GOT3 (cell line): ENCODE measurements around the gene CMTM2.
"Not testable (repeated sequence)": the region's sequence is repeated elsewhere in the genome, so short reads cannot be mapped to it uniquely, and the experiment has no call there.

Experiments
- DNase-seq: peaks from one replicate; lab custom pipeline; 2025; ENCODE audit warnings: mixed read lengths; lab: John Stamatoyannopoulos, UW

CMTM2 gene

DNA sequence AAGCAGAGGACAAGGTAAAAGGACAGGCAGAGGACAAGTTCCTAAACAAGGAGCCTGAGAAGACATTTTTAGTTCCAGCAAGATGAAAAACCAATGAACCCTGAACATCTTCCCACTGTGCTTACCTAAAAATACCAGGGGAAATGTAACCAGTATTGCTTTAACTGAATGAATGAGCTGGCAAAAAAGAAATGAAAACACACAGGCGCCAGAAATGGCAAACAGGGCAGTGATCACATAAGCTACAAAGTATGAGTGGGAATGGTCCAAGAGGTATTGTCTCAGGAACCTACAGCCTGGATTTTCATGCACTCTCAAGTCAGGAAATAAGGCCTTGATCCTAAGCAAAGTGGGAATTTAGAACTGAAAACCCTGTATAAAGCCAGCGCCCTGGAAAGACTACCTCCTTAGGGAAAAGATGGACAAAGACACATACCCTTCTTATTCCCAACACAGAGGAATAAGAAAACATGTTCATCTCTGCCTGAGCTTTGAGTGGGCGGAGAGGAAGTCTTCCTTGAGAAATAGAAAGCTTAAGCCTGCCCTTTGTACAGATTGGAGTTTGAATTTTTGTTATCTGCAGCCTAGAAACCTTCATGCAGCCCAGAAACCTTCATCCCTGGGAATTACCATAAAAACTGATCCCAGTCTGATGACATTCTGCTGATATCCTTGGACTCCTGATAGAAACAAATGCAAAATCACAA, 2.1 kb downstream of the CMTM2 start:
- no peak for DNase-seq

DNA sequence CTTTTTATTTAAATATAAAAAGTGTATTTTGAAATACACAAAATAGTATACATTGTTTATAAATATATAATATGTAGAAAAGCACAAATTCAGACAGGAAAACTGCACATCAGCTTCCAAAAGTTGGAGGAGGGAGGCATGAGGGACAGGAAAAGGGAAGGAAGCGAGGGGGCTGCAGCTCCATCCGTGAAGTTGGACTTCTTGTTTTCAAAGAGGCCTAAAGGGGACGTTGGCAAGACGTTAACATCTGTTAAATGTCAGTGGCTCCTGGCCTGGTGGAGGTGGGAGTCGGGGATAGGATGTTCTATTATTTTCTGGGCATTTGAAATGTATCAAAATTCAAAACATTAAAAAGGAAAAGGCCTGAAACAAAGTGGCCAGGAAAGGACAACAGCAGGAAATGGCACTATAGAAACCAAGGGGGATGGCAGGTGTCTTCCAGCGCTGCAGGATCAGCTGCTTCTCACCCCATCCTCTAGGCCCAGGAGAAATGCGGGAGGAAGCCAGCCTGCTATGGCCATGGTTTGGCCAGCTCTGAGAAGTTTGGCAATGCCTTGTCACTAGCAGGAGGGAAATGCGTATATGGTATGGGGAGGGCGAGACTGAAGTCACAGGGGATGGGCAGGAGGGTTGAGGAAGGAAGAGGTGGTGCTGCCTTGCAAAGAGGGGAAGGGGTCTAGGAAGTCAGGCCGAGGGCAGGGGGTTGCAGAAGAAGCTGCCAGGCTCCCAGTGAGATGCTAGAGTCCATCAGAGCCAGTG, 6.4 kb downstream of the CMTM2 start:
- DNase-seq: no peak

DNA sequence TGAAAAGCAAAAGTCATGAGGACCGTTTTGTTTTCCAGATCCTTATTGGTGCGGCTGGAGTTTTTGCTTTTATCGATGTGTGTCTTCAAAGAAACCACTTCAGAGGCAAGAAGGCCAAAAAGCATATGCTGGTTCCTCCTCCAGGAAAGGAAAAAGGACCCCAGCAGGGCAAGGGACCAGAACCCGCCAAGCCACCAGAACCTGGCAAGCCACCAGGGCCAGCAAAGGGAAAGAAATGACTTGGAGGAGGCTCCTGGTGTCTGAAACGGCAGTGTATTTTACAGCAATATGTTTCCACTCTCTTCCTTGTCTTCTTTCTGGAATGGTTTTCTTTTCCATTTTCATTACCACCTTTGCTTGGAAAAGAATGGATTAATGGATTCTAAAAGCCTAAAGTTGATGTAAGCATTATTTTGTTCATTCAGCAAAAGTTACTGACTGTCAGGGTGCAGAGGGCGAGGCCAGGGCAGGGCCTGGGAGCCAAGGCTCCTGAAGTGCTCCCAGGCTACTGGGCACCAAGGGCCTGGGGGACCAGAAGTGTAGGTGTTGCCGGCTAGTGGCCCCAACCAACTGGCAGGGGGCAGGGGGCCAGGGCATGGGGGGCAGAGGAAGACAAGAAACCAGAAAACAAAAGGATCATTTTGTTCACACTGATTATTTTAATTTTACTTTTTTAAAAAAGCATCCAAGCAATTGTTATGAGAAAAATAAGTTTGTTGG, 8.8 kb downstream of the CMTM2 start:
- DNase-seq: no peak

DNA sequence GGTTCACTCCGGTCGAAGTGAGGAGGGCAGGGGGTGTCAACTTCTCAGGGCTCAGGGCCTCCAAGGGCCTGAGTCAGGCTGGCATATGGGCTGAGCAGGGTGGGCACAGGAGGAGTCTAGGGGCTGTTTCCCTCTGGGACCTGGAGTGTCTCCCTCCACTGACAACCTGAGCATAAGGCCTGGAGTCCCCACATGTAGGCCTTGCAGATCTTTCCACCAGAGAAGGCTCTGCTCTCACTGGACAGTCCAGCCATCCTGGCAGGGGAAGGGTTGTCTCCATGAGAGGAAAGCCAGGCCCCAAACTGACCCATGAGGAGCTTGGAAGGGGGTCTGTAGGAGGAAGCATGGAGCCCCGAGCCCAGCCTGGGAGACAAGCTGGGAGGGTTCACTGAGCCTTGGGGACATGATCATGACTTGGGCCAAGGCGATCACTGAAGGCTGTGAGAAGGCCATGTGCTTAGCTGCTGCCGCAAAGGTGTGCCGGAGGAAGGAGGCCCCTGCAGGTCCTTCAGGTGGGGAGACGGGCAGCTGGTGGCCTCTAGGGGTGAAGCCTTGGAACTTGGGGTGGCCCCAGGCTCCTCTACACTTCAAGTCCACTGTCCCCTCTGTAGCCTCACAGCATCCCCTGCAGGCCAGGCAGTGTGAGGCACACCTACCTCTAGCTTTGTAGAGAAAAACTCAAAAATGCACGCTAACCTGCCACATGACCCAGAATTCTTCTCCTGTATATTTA, 9.9 kb downstream of the CMTM2 start:
- DNase-seq: no peak

DNA sequence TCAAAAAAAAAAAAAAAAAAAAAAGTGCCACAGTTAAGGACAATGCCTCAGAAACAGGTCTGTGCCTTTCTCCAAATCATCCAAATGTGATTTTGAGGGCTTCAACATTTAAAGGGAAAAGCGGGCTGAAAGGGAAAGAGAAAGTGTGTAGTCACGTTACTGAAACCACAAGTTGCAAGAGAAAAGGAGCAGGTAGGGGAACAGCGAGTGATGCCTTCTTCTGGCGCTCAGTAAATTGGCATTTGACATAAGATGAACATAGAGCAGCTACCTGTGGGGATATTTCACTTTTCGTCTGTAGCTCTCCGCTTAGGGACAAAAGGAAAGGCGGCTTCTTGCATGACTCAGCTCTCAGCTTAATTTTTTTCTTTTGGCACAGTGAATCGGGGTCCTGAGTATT, 11.1 kb downstream of the CMTM2 start:
- DNase-seq: no peak

DNA sequence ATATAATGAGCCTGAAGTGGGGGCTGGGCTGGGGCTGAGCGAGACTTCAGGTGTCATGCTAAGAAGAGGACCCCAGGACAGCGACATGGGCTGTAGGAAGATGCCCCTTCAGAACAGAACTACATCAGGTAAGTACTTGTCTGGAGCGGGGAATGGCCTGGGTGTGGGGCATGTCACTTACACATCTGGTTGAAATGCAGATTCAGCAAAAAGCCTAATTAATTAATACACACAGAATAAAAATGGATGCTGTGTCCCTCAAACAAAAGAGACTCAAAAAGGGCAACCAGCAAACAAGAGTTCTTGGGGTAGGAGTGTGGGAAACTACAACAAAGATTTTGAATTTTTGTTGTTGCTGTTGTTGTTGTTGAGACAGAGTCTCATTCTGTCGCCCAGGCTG, 11.8 kb downstream of the CMTM2 start:
- no peak for DNase-seq

DNA sequence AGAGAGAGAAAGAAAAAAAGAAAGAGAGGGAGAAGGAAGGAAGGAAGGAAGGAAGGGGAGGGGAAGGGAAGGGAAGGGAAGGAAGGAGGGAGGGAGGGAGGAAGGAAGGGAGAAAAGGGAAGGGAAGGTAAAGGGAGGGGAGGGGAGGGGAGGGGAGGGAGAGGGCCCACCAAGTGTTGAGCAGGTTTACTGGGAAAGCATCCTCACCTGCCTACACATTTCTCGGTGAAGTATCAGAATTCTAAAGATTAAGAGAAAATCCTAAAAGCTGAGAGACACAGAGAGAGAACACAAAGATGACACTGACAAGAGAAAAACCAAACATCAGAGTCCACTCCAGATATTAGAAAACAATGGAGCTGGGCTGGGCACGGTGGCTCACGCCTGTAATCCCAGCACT, 13.0 kb downstream of the CMTM2 start:
- no peak for DNase-seq

DNA sequence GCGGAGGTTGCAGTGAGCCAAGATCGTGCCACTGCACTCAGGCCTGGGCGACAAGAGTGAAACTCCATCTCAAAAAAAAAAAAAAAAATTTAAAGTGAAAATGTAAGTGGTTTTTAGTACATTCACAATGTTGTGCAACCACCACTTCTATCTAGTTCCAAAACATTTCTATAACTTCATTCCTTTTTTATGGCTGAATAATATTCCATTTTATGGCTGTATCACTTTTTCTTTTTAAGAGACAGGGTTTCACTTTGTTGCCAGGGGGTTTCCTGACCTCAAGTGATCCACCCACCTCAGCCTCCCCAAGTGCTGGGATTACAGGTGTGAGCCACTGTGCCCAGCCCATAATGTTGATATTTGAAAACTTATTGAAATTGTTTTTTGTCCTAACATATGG, 13.6 kb downstream of the CMTM2 start:
- no peak for DNase-seq

DNA sequence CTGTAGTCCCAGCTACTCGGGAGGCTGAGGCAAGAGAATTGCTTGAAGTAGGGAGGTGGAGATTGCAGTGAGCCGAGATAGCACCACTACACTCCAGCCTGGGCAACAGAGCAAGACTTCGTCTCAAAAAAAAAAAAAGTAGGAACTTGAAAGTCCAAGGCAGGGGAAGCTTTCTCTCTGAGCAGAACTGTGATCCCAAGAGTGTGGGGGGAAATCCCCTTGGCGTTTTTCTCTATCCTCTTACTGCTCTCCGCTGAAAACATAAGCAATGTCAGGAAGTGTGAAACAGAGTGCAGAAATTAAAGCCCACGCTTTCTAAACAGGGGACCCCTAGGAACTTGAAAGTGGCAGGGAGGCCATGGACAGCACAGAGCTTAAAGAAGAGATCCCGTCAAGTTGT, 15.5 kb downstream of the CMTM2 start:
- no peak for DNase-seq

DNA sequence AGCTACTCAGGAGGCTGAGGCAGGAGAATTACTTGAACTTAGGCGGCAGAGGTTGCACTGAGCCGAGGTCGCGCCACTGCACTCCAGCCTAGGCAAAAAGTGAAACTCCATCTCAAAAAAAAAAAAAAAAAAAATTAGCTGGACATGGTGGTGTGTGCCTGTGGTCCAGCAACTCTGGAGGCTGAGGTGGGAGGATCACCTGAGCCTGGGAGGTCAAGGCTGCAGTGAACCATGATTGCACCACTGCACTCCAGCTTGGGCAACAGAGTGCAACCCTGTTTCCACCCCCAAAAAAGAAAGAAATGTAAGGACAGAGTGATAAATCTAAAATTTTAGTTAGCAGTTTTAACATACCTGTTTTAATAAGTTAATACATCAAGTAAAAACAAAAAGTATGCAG, 17.3 kb downstream of the CMTM2 start:
- not testable (repeated sequence) for DNase-seq

DNA sequence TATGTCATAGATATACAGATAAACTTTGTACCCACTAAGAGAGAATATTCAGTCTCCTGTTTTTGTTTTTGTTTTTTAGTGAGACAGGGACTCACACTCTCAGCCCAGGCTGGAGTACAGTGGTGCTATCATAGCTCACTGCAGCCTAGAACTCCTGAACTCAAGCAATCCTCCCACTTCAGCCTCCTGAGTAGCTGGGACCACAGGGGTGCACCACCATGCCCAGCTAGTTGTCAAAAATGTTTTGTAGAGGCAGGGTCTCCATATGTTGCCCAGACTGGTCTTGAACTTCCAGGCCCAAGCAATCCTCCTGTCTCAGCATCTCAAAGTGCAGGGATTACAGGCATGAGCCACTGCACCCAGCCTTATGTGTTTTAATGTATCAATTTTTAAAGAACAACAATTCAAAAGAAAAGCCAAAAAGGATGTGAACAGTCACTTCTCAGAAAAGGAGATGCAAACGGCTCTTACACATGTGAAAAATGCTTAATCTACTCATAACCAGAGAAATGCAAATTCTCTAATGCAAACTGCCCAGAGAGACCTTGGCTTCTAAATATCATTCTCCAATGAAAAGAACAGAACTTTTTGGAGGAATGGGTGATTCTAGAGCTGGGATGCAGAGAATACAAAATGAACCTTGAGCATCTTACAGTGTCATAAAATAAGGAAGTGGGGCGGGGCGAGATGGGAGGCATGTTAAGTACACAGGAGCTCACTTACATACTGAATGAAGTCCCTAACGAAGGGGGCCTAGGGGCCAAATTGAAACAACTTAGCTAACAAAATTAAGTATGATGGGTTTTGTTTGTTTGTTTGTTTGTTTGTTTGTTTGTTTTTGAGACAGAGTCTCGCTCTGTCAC, 18.0 kb downstream of the CMTM2 start:
- DNase-seq: no peak

DNA sequence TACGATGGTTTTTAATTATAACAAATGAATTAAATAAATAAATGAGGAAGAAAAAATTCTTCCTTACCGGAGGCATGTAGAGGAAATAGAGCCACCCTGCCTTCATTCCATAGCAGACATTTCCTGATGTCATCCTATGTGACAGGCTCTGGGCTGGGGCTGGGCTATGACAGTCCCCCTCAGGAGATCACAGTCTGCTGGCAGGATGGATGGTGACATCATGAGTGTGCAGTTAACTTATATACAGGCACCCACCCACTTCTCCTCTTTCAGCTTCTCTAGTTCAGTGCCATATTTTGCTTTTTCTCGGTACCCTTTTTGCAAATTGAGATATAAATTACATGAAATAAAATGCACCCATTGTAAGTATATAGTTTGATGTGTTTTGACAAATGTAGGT, 18.8 kb downstream of the CMTM2 start:
- no peak for DNase-seq

DNA sequence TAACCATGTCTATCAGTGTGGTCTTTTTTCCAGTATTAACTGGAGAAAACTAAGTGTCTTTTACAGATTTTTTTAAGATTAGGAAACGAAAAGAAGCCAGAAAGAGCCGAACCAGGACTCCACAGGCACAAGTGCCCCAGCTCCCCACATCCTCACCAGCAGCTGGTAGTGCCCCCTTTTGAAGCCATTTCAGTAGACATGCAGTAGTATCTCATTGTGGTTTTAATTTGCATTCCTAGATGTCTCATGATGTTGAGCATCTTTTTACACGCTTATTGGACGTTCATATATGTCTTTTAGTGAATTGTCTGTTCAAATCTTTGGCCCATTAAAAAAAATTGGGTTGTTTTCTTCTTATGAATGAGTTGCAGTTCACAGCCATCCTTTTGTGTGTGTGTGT, 20.5 kb downstream of the CMTM2 start:
- no peak for DNase-seq

DNA sequence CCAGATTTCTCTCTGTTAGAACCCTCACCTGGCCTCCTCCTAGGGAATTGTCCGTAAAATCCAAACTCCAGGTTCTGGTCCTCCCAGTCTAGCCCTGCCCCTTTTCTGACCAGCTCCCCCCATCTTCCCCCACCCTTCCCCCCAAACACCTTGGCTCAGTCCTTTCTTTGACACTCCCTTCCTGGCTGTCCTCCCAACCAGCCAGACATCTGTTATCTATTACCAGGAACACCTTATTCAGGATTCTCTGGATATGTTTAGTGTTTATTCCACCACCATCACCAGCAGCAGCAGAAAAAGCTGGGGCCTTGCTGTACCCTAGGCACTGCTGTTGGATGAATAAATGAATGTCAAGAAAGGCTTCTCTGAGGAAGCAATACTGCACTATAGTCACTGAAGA, 21.2 kb downstream of the CMTM2 start:
- no peak for DNase-seq

DNA sequence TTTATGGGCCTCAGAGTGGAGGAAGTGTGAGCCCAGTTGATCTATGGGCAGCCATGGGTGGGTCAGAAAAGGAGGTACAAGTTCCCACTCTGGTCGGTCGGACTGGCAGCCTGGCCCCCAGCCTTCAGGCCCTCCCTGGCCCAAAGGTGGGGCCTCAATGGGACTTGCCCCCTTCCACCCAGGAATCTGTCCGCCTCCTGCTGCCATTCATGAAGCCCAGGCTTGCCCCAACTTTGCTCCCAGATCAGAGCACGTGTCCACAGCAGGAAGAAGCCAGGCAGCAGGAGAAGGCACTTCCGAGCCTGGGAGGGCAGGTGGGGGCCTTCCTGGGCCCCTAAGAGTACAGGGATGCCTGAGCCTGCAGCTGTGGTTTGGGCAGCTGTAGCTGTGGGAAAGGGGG, 22.2 kb downstream of the CMTM2 start:
- no peak for DNase-seq

DNA sequence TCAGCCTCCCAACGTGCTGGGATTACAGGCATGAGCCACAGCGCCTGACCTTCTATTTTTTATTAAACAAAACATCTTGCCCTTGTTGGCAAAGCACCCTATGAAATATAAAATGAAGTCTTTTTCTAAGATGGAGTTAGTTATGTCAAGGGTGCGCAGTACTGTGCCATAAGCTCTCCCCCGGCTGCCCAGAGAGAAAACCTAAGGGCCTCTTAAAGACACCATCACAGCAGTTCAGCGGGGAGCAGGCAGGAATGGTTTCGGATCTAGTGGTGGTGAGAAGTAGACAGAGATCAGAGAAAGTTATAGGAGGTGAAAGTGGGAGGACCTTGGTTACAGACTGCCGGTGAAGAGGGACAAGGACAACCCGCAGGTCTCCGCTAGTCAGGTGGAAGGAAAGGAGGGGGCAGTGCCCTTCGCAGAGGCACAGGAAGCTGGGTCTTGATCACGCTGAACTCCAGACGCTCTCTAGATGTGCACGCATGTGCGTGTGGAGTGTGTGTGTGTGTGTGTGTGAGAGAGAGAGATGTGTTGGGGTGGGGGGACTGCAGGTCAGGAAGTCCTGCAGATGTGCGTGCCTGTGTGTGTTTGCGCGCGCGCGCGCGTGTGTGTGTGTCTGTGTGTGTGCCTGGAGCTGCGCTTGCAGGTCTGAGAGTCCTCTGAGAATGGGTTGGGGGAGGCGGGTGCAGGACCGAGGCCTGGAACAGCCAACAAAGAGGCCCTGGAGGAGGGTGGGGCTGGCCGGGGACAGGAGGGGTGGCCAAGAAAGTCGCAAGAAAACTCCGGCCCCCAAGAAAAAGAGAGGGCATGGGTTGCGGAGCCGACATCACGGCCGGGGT, 24.5 kb downstream of the CMTM2 start:
- DNase-seq: peak; percentile 51

DNA sequence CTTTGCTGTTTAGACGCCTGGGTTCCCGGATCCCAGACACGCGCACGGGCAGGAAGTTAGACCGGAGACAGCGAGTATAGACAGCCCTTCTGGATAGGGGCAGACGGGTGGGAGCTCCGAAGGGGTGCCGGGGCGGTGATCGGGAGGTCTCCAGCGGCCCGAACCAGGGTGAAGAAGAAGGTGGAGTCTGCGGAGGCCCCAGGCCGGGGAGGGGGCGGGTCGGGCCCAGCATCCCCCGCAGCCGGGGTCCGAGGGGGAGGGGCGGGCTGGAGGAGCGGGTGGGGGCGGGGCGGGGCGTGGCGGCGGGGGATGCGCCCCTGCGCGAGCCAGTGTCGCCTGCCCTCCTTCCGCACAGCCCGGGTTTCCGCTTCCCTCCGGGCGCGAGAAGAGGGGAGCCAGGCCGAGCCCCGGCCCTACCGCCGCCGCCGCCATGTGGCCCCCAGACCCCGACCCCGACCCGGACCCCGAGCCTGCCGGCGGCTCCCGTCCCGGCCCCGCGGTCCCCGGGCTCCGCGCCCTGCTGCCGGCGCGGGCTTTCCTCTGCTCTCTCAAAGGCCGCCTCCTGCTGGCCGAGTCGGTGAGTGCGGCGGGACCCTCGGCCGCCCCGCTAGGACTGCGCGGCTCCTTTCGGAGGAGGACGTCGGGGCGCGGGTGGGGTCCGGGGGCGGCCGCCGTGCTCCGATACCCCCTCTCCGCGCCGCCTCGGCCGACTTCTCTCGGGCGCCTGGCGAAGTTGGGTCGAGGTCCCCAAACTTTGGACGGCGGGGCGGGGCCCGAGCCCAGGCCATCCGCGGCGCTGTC, 25.3 kb downstream of the CMTM2 start, which contains the start of gene CMTM3:
TSS of gene CMTM3 (plus strand) at position 329 of the 801 bp plus-strand sequence. CDS start at position 431, 102 bp downstream.
- DNase-seq: peak; percentile 42

DNA sequence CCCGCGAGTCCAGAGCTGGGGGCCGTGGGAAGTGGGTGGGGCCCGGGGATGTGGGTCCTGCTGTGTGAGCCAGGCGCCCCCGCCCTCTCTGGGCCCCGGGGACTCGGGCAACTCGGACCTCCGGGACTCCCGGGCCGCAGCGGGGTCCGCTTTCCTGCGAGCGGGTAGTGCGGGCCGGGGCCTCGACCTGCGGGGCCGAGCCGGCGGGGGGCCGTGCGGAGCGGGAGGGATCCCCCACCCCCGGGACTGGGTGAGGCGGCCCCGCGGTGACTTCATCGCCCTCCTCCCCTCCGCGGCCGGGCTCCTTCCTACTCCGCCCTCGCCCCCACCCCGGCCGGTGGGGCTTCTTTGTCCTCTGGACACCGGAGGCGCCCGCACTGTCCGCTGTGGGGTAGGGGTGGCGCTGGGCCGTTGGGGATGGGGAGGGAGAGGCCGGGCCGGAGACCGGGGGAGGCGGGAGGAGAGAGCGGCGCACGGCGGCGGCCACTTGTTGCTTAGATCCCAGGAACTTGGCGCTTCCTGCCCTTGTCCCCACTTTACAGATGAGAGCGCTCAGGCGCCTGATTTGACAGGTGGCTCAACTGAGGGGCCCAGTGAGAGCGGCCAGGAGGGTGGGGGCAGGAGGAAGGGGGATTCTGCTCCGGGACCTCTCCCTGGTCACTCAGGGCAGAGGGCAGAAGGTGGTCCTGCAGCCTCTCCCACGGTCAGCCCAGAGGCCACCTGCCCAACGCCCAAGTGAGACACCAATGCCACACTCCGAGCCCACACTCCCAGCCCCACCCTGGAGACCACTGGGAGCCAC, 26.1 kb downstream of the CMTM2 start:
- peak; percentile 42 for DNase-seq
